Lower leg skin (tissue), 4 donors: ENCODE data around the gene TRAPPC6A. TPM values are rescaled to one million over a fixed set of nuclear protein-coding genes. Genes with fewer than 3 reads are reported as not detected.

Experiments
- DNase-seq, 2 donors: peaks; one replicate each; pipeline ENCODE4 v3.0.0-alpha.2; 2019; ENCODE audit warnings: low spot score in 2 of 2
- H3K4me3 ChIP-seq: fragments of 200-600 bp; sonication (generic); 2 replicates; pipeline ENCODE4 v1.5.1; 2017; ENCODE audit warnings: mild to moderate bottlenecking, low read depth; ENCODE audit not compliant: poor library complexity, severe bottlenecking
- CTCF ChIP-seq, 3 donors: fragments of 450-650 bp; IDR thresholded peaks; one replicate each; pipeline ENCODE4 v1.5.1; 2016; ENCODE audit warnings: antibody characterized with exemption in 3 of 3, mild to moderate bottlenecking in 3 of 3, moderate library complexity in 2 of 3
- POLR2A ChIP-seq, 2 donors: fragments of 450-650 bp; IDR thresholded peaks; one replicate each; pipeline ENCODE4 v1.6.1; 2016 to 2017; ENCODE audit warnings: antibody characterized with exemption in 2 of 2, mild to moderate bottlenecking in 1 of 2, moderate library complexity in 1 of 2
- WGBS, 2 donors: methylation state at CpG; one replicate each; pipeline ENCODE4 v1.1.5; 2018; 5-methylcytosine and 5-hydroxymethylcytosine counted together
- intact Hi-C: fragments of 100-400 bp; cut with DNase I; formaldehyde crosslinking; loops from one replicate; pipeline ENCODE4 v1.15.0; 2023; ENCODE audit warnings: low total_unique reads
- total RNA-seq, 4 donors: library from RNA; depleted of rRNA; stranded (reverse); fragments of >200 nt; gene quantifications; one replicate each; pipeline ENCODE4 v1.1.0, GENCODE V29; 2016

TRAPPC6A gene
- total RNA-seq, 4 donors from 2014 or later = 36.0 to 52.3 (median 47.9) TPM

- 54 to 70% methylated on average over 3 of the region's 4 CpGs for WGBS, 2 donors
These were observed 27.2 kb downstream of the TRAPPC6A start for GRCh38 chr19:45150751-45151281.

GRCh38 chr19:45150180-45150579 lies 27.9 kb downstream of the TRAPPC6A start:
- TF ChIP-seq POLR2A (IDR thresholded peaks at IDR 0.05) (no peak), CTCF (IDR thresholded peaks at IDR 0.05) (no peak)
- intact Hi-C loops = no loop called here
- 85 to 89% methylated on average over 4 of the region's 4 CpGs for WGBS, 2 donors
- no peak for DNase-seq
- H3K4me3 ChIP-seq = no peak overlapping the region

More at GRCh38 chr19:45150751-45151281, 27.2 kb downstream of the TRAPPC6A start:
- intact Hi-C loops = no loop called here
- no peak overlapping the region for H3K4me3 ChIP-seq
- no peak for TF ChIP-seq POLR2A (IDR thresholded peaks at IDR 0.05)
- no peak for DNase-seq

- TF ChIP-seq POLR2A (IDR thresholded peaks at IDR 0.05) (no peak), CTCF (IDR thresholded peaks at IDR 0.05) (no peak)
- no peak overlapping the region for H3K4me3 ChIP-seq
- intact Hi-C loops = no loop called here
- WGBS, 2 donors = 84 to 92% methylated on average over 9 of the region's 9 CpGs
- DNase-seq = no peak
These were observed 28.9 kb downstream of the TRAPPC6A start for GRCh38 chr19:45149129-45149528.

GRCh38 chr19:45147835-45148676 lies 30.0 kb downstream of the TRAPPC6A start:
- no peak for DNase-seq
- intact Hi-C loops = no loop called here
- H3K4me3 ChIP-seq = no peak overlapping the region
- TF ChIP-seq POLR2A (IDR thresholded peaks at IDR 0.05) (no peak), CTCF (IDR thresholded peaks at IDR 0.05) (no peak)
- WGBS, 2 donors = 83 to 87% methylated on average over 17 to 18 of the region's 18 CpGs

GRCh38 chr19:45146741-45147205 lies 31.3 kb downstream of the TRAPPC6A start:
- H3K4me3 ChIP-seq = no peak overlapping the region
- 70 to 86% methylated on average over 10 to 18 of the region's 18 CpGs for WGBS, 2 donors
- no peak for DNase-seq
- TF ChIP-seq POLR2A (IDR thresholded peaks at IDR 0.05) = no peak
- no peak for TF ChIP-seq CTCF (IDR thresholded peaks at IDR 0.05)
- intact Hi-C loops = no loop called here

GRCh38 chr19:45146251-45146650 lies 31.8 kb downstream of the TRAPPC6A start:
- no peak overlapping the region for H3K4me3 ChIP-seq
- DNase-seq = no peak
- intact Hi-C loops = no loop called here
- TF ChIP-seq CTCF (IDR thresholded peaks at IDR 0.05) (no peak), POLR2A (IDR thresholded peaks at IDR 0.05) (no peak)
- WGBS, 2 donors = 63 to 70% methylated on average over 2 to 4 of the region's 13 CpGs
